Amniotic epithelial cell (primary cell): ENCODE results near the gene HEPHL1.
A peak's percentile ranks its signal among the peaks of the same experiment; 100 is the strongest.

Experiments
- DNase-seq: peaks from one replicate; pipeline ENCODE4 v3.0.0-alpha.2; 2010; ENCODE audit warnings: low read depth

The HEPHL1 gene

GRCh38 chr11:94131047-94131717 lies 110.0 kb downstream of the HEPHL1 start:
- no peak for DNase-seq

DNA sequence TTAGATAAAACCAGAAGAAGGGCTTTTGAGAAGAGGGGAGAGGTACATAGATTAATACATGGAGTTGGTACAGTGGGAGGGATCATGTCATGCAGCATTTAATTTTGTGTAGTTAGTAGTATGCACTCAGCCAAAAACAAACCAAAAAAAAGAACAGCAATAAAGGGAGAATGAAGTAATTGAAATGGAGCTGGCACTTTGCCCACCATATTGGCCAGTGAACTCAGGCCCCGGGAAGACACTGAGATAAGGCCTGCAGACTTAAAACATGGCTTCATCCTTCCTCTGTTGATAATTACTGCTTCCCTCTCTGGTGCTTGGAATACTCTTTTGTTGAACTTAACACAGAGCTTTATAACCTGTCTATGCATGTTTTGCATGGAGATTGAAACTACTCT lies 110.6 kb downstream of the HEPHL1 start:
- DNase-seq, result peak; percentile 55

GRCh38 chr11:94132152-94132558 lies 111.0 kb downstream of the HEPHL1 start:
- DNase-seq, result peak; percentile 86

- DNase-seq, result no peak
Observed at GRCh38 chr11:94132823-94133408, 111.8 kb downstream of the HEPHL1 start.

GRCh38 chr11:94133752-94134151 lies 112.6 kb downstream of the HEPHL1 start:
- no peak for DNase-seq

DNA sequence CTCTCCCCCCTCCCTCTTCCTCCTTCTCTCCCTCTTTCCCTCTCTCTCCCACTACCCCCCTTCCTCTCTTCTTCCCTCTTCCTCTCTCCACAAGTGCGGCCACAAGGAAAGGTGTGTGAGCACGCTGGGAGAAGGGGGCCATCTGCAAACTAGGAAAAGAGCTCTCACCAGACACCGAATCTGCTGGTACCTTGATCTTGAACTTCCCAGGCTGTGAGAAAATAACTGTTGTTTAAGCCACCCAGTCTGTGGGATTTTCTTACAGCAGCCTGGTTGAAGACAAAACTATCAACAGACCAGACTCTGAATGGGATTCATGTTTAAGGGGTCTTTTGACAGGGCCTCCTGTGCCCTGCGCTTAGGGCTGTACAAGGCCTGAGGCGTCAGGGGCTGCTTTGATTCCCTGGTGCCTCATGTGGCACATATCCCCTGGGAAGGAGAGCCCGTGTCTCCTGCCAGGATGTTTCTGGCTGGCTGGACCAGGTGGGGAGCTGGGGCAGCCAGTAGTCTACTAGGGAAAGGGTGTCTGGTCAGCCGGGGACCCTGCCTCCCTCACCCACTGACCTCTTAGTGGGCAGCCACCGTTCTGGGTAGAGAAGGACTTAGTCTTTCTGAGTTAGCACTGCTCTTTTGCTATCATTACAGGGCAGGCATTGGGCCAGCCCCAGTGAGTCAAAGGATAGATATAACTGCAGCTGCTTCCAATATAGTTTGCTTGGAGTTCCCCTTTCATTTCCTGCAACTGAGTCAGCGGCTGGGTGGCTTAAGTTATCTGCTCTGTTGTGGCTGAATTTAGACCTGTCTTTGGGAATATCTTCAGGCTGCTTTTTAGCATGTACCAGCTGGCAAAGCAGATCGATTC lies 113.7 kb downstream of the HEPHL1 start:
- peak; percentile 90 for DNase-seq

GRCh38 chr11:94139416-94139815 lies 118.3 kb downstream of the HEPHL1 start:
- no peak for DNase-seq

- no peak for DNase-seq
Observed at GRCh38 chr11:94140154-94140655, 119.1 kb downstream of the HEPHL1 start.

DNA sequence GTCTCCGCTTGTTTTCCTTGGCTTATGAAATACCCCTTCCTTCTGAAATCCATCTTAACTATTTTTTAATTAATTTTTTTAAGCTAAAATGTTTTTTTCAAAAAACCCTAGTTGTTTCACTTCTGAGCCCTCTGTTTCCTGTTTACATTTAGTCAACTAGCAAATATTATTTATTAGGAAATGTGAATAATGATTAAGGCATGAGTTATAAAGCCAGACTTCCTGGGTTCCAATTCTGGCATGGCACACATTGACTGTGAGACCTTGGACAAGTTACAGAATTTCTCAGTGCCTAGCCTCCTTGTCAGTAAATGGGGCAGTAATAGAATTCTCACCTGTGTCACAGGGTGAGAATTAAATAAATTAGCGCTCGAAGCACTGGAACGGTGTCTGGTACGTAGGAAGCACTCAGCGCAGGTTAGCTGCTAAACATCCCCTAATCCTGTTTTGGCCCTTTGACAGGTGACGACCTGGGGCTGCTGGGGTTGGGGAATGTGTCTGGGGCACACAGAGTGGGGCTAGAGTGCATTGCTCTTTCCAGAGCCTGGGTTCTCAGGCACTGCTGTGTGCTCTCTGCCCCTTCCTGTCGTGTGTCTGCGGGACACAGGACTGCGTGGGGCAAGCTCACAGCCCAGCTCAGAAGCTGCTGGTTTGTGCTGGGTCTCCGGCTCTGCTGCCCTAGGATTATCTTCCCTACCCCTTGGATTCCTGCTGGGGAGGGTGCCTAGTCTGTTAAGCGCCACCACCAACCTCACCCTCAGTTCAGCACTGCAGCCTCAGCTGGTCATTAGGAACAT lies 120.6 kb downstream of the HEPHL1 start:
- no peak for DNase-seq

DNA sequence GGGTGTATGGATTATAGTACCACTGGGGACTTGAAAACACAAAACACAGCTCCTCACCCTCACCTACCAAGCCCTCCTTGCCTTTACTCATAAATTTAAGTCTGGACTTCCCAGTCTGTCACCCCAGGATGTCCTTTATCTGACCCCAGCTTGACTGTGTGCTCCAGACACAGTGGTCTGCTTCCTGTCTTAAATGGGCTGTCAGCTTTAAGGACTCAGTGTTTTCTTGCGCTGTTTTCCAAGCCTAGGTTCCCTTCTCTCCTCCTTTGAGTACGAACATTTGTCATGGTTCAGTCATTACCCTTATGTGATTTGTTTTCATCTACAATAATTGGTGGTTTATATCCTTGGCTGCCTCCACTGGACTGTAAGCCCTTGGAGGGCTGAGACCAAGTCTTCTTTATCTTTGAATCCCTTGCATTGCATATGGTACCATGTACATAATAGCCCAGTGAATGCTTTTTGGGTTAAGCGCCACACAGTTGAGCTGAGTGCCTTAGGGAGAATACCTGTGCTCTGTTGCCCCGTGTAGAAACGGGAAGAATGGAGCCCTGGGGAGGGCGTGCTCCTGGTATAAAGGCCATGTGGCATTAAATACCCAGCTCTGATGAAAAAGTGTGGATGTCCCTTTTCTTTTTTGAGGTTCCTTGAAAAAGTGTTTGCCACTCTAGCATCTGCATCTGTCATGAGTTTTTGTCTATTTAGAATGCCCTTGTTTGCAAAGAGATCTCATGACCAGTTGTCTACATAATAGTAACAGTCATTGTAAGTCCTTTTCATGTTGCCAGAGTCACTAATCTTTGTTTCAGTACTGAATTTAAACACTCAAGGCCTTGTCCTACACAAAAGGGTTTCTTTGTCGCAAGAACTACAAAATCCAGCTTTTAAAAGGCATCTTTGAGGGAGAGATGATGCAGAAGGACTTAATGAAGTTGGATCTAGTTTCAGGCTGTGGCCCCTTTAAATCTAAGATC lies 121.4 kb downstream of the HEPHL1 start:
- DNase-seq, result peak; percentile 77

DNA sequence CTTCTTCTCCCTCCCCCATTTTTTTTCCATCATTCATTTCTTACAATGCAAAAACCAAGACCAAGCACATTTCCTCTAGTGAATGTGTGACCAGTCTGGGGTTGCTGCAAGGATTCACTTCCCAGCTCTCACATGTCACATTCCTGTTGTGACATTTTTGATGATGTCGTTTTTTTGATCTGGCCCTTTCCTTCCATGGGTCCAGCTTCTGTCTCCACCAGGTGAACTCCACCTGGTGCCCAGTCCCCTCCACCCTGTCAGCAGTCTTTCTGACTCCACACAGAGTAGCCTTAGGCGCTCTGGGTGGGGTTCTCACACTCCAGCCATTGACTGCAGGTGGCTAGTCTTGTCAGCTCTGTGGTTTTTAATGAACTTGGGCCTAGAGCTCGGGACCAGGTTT lies 123.1 kb downstream of the HEPHL1 start:
- no peak for DNase-seq

DNA sequence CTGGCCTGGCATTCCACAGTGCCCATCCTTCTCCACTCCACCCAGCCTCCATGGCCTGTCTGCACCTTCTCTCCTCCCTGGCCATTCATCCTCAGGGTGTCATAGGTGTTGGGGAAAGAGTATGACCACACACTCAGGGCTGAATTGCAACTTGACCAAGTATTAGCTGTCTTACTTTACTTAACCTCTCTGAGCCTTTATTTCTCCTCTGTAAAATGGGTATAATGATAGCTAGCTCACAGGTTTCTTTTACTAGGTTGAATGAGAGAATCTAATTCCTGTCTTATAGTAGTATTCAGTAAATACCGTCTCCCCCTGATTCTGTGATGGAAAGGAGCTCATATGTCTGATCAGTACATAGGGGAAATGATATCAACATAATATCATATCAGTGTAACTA lies 123.5 kb downstream of the HEPHL1 start:
- no peak for DNase-seq

GRCh38 chr11:94145431-94145830 lies 124.3 kb downstream of the HEPHL1 start:
- peak; percentile 32 for DNase-seq

GRCh38 chr11:94145916-94146315 lies 124.8 kb downstream of the HEPHL1 start:
- DNase-seq, result no peak

GRCh38 chr11:94147433-94147845 lies 126.3 kb downstream of the HEPHL1 start:
- no peak for DNase-seq

DNA sequence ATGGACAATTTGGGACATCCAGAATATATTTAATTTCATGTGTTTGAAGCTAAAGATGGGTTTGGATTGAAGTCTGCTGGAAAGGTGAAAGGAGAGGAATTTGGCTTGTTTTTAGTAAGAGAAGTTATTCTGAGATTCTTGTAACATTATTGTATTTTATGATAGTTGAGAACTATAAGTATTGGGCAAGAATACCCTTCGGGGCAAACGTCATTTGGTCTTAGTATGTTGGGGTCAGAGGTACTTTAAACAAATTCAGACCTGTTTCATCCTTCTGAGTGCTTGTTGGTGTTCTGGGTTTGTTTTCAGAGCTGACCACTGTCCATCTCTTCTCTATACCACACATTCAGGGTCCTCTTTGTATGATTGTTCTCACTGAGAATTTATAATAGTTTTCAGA lies 127.0 kb downstream of the HEPHL1 start:
- DNase-seq, result no peak

DNA sequence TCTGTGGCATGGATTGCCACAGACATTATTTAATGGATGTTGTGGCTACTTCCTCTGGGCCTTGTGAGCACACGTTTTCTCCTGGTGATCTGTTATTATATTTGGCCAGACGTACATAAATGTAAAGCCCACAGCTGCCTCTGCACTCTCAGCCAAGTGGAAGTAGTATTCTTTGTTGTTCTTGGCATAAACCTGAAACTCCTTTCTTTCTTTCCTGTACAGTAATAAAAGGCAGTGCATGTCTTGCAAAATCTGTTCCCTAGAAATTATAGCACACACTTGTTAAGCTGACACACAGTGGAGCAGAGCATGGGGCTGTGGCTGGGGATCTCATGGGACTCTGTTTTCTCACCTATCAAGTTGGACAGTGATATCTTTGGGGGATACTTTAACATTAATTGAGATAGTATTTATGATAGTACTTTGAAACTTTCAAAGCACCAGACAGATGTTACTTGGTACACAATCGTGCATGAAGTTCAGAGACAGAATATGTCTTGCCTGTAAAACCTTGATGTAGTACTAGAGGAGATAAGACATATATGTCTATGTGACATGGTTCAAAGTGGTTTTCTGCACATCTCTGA lies 128.4 kb downstream of the HEPHL1 start:
- peak; percentile 56 for DNase-seq

DNA sequence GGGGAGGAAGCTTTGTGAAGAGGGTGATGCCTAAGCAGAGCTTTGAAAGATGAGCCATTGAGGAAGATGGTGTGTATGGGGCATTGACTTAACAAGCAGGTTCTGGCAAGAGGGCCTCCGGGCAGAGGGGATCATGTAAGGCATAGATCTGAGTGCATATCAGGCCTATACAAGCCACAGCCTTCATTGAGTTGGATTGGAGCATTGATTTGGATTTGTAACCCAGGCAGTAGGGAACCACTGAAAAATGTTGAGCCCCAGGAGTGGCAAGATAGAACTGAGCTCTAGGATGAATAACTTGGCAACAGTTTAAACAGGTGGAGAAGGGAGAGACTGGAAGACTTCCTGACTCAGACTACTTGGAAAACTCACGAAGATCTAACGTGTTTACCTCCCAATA lies 128.9 kb downstream of the HEPHL1 start:
- DNase-seq, result no peak

DNA sequence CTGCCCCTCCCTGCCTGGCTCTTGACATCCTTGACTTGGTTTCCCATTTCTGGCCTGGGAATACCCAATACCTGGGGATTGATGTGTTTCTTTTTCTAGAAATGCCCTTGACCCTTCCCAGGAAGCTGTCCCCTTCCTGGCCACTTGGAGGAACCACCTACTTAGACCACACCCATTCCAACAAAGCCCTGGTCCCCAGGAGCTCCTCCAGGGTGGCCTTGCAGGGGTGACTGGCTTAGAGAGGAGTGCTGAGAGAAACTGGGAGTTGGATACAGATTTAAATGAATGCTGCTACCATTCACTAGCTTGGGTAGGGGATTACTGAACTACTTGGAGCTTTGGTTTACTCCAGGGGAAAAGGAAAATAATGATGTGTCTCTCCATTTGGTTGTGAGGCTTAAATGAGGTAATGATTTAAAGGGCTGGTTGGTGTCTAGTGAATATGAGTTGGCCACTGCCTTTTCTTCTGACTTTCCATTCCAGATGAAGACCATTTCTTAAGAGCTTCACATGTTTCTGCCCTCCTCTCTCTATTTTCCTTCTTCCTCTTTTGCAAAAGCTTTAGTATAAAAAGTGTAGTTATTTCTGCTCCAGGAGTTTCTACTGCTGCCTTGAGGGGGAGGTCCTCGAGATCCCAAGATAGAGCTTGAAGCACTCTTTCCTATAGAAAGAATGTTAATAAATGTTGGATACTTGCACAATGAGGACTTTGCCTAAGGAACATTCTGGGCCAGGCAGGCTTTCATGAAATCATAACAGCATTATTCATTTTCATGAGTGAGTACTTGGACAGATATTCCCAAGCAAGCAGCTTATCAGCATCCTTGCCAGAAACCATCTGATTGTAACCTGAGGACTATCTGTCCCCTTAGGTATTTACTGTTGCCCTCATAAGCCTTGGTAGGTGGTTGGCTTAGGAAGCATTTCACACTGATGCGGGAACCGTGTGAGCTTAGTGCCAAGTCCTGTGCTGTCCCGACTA lies 129.8 kb downstream of the HEPHL1 start:
- DNase-seq, result peak; percentile 96
